Naive thymus-derived CD8-positive, alpha-beta T cell (primary cell): Measurements from ENCODE around the gene SEC24B. TPM values are rescaled to one million over a fixed set of nuclear protein-coding genes. Genes with fewer than 3 reads are reported as not detected.
A peak's percentile ranks its signal among the peaks of the same experiment; 100 is the strongest.
"Not testable (repeated sequence)": the region's sequence is repeated elsewhere in the genome, so short reads cannot be mapped to it uniquely, and the experiment has no call there.

ENCODE experiments used
- ATAC-seq, 2 donors: fragments of 150-1000 bp; cut with Tn5 transposase in 1 of 2; sonication (Bioruptor Pico), chemical (Tn5 transposase) in 1 of 2; 1 replicate in 1 of 2; 2 replicates in 1 of 2; pipeline ENCODE4 v1.10.0; 2021; ENCODE audit warnings: mild to moderate bottlenecking in 2 of 2, moderate library complexity in 2 of 2
- POLR2A ChIA-PET: fragments of 350-600 bp; sonication (Branson Sonifier 250); formaldehyde crosslinking; loops from one replicate; lab custom pipeline; 2021; ENCODE audit warnings: antibody characterized with exemption; lab: Charles Lee
- DNase-seq, 10 donors: peaks; one replicate each; pipeline versions ENCODE4 v3.0.0 to v3.0.0-alpha.2; 2020 to 2022
- H3K27ac Mint-ChIP-seq, 10 donors: one replicate each; pipeline ENCODE4 v1.8.0; 2020 to 2022; ENCODE audit warnings: mild to moderate bottlenecking in 10 of 10, mixed read lengths in 10 of 10, moderate library complexity in 4 of 10, inconsistent platforms in 1 of 10
- H3K27me3 Mint-ChIP-seq, 5 donors: one replicate each; pipeline ENCODE4 v1.8.0; 2021 to 2022; ENCODE audit warnings: mixed read lengths in 5 of 5
- H3K36me3 Mint-ChIP-seq, 3 donors: one replicate each; pipeline ENCODE4 v1.8.0; 2020 to 2022; ENCODE audit warnings: mixed read lengths in 3 of 3, mild to moderate bottlenecking in 2 of 3, inconsistent platforms in 1 of 3
- H3K4me1 Mint-ChIP-seq, 4 donors: one replicate each; pipeline ENCODE4 v1.8.0; 2021 to 2022; ENCODE audit warnings: mixed read lengths in 4 of 4
- H3K4me3 Mint-ChIP-seq, 10 donors: one replicate each; pipeline ENCODE4 v1.8.0; 2020 to 2022; ENCODE audit warnings: mild to moderate bottlenecking in 10 of 10, mixed read lengths in 10 of 10, moderate library complexity in 6 of 10, inconsistent platforms in 1 of 10
- H3K9me3 Mint-ChIP-seq, 9 donors: one replicate each; pipeline ENCODE4 v1.8.0; 2020 to 2022; ENCODE audit warnings: mixed read lengths in 9 of 9, mild to moderate bottlenecking in 3 of 9, inconsistent platforms in 1 of 9, moderate library complexity in 1 of 9
- polyA plus RNA-seq, 3 donors: library from polyadenylated mRNA; unstranded; fragments of 300-500 nt; fragmentation: Illumina TruSeq; gene quantifications; one replicate each; pipeline ENCODE4 v1.2.3, GENCODE V29; 2021
- total RNA-seq, 8 experiments: library from RNA in 2 of 8; stranded (reverse) in 2 of 8; gene quantifications; one replicate each; pipeline ENCODE4 v1.2.3 and lab custom pipeline; 2021 to 2026

Gene SEC24B
- total and polyA plus RNA-seq, 5 experiments from 2014 or later, result 8.3 to 39.6 (median 17.2) TPM

GRCh38 chr4:109435635-109436034 is 2.0 kb downstream of the SEC24B start:
- Mint-ChIP-seq H3K4me3 (peak overlapping the region; percentile 77 to 91 (median 86)), H3K27me3 (no peaks in the 10 kb centered on the region), H3K4me1 (peaks cover 20 to 70% (median 67%) of the 10 kb centered on the region in 4 donors), H3K36me3 (peaks cover 0 to 6% (median 0%) of the 10 kb centered on the region in 3 donors), H3K9me3 (no peaks in the 10 kb centered on the region), H3K27ac (peak overlapping the region; percentile 26 to 95 (median 87))
- no peak for ATAC-seq
- POLR2A ChIA-PET, result no interaction called here
- DNase-seq, result no peak

DNA sequence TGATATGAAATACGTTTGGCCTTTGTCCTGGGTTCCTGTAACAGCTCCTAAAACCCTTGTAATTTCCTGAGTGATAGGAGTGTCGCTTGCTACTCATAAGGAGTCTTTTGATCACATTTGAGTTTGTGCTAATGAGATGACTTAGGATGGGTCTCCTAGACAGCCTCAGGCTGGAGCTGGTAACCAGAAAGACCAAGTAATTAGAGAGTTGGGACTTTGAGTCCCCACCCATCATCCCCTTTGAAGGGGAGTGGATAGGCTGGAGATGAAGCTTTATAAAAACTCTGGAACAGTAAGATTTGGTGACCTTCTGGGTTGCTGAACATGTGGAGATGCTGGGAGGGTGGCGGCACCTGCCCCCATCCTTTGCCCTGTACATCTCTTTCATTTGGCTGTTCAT is 2.9 kb downstream of the SEC24B start:
- H3K9me3 Mint-ChIP-seq, result no peaks in the 10 kb centered on the region
- peak overlapping the region in 8 of 10 donors; percentile 6 to 92 (median 77) for H3K27ac Mint-ChIP-seq
- DNase-seq (no peak), ATAC-seq (no peak)
- H3K27me3 Mint-ChIP-seq, result no peaks in the 10 kb centered on the region
- peaks cover 26 to 77% (median 75%) of the 10 kb centered on the region in 4 donors for H3K4me1 Mint-ChIP-seq
- peak overlapping the region in 7 of 10 donors; percentile 15 to 91 (median 77) for H3K4me3 Mint-ChIP-seq
- POLR2A ChIA-PET, result no interaction called here
- H3K36me3 Mint-ChIP-seq, result peaks cover 0 to 4% (median 0%) of the 10 kb centered on the region in 3 donors

GRCh38 chr4:109440948-109441347 is 7.3 kb downstream of the SEC24B start:
- peaks cover 31 to 81% (median 78%) of the 10 kb centered on the region in 4 donors for H3K4me1 Mint-ChIP-seq
- peak overlapping the region in 3 of 10 donors; percentile 6 to 27 (median 24) for H3K4me3 Mint-ChIP-seq
- H3K27me3 Mint-ChIP-seq, result no peaks in the 10 kb centered on the region
- DNase-seq (no peak), ATAC-seq (no peak)
- H3K36me3 Mint-ChIP-seq, result peaks cover 0 to 17% (median 2%) of the 10 kb centered on the region in 3 donors
- POLR2A ChIA-PET, result interaction anchor here (1.6 kb wide), 1 partner anchor 8 kb away, joined by 5 read pairs; the partner anchor contains the start of gene SEC24B
- peaks cover 0 to under 1% (median 0%) of the 10 kb centered on the region in 9 donors for H3K9me3 Mint-ChIP-seq
- H3K27ac Mint-ChIP-seq, result peak overlapping the region in 4 of 10 donors; percentile 13 to 58 (median 38)

DNA sequence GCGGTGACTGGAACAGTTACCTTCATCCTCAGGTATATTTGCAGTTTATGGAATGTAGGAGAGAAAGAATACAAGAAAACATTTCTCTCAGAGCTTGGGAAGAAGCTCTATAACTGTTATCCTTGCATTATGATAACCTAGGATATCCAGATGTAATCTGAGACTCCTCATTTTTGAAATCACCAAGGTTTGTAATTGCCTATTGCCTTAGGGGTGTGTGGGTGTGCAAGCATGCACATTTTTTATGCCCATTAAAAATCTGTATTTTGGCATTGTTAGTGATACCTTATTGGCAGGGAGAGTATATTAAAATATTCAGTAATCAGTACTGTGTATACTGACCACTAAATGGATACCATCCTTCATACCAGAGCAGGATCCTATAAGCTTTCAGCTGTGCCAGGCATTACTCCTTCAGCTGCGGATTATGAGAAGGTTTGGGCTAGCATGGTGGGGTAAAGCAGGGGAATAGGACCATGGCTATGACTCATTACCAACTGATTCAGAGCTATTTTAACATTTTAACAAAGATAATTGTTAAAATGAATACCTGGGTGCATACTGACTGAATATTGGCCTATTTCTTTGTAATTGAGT is 8.3 kb downstream of the SEC24B start:
- POLR2A ChIA-PET, result interaction anchor here (1.6 kb wide), 1 partner anchor 9 kb away, joined by 5 read pairs; the partner anchor contains the start of gene SEC24B
- Mint-ChIP-seq H3K4me3 (peak overlapping the region in 4 of 10 donors; percentile 15 to 48 (median 36)), H3K36me3 (peaks cover 0 to 26% (median 7%) of the 10 kb centered on the region in 3 donors), H3K27me3 (no peaks in the 10 kb centered on the region), H3K4me1 (peaks cover 37 to 81% (median 77%) of the 10 kb centered on the region in 4 donors), H3K27ac (peak overlapping the region in 2 of 10 donors; percentile 22 to 62), H3K9me3 (peaks cover 0 to 3% (median 0%) of the 10 kb centered on the region in 9 donors)
- no peak for ATAC-seq
- DNase-seq, result no peak

- peak overlapping the region in 2 of 10 donors; percentile 1 to 40 for H3K4me3 Mint-ChIP-seq
- H3K4me1 Mint-ChIP-seq, result peaks cover 35 to 79% (median 73%) of the 10 kb centered on the region in 4 donors
- ATAC-seq (no peak), DNase-seq (no peak)
- POLR2A ChIA-PET, result no interaction called here
- H3K27me3 Mint-ChIP-seq, result no peaks in the 10 kb centered on the region
- H3K36me3 Mint-ChIP-seq, result peaks cover 0 to 40% (median 12%) of the 10 kb centered on the region in 3 donors
- H3K9me3 Mint-ChIP-seq, result peaks cover 0 to 3% (median 0%) of the 10 kb centered on the region in 9 donors
- peak overlapping the region in 3 of 10 donors; percentile 1 to 48 (median 23) for H3K27ac Mint-ChIP-seq
Observed at GRCh38 chr4:109444182-109444844, 10.7 kb downstream of the SEC24B start.

- POLR2A ChIA-PET, result interaction anchor here (0.5 kb wide), 1 partner anchor 858 kb away, joined by 3 read pairs; no protein-coding TSS in a partner anchor
- H3K4me1 Mint-ChIP-seq, result peaks cover 26 to 78% (median 73%) of the 10 kb centered on the region in 4 donors
- DNase-seq (no peak), ATAC-seq (peak in 1 of 2 donors; percentile 27)
- H3K27me3 Mint-ChIP-seq, result no peaks in the 10 kb centered on the region
- H3K4me3 Mint-ChIP-seq, result peak overlapping the region in 1 of 10 donors; percentile 31
- H3K27ac Mint-ChIP-seq, result peak overlapping the region in 3 of 10 donors; percentile 2 to 3 (median 3)
- peaks cover 4 to 62% (median 29%) of the 10 kb centered on the region in 3 donors for H3K36me3 Mint-ChIP-seq
- peaks cover 0 to 3% (median 0%) of the 10 kb centered on the region in 9 donors for H3K9me3 Mint-ChIP-seq
Observed at GRCh38 chr4:109447278-109447677, 13.7 kb downstream of the SEC24B start.

DNA sequence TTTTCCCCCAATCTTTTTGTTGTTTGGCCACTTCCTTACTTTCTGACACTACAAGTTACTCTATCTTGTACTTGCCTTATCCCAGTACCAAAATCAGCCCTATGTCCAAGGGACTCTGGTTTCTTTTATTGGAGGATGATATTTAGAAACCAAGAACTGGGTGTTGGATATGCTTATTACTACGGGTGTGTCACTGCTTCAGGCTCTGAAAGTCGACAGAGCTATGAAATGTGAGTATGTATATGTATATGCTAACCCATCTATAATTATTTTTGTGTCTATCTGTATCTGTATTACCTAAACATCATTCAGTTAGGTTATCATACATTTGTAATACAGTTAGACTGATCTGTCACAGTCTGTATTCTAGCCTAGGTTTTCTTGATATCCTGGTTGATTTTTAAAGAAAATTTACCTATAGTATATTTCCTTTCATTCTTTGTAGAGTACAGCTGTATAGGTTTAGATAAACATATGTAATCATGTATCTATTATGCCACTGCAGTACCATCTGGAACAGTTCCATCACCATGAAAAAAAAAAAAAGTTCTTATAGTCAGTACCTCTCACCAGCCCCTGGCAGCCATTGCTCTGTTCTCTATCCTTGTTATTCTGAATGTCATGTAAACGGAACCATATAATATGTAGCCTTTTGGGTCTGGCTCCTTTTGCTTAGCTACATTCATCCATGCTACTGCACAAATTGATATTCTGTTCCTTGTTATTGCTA is 18.1 kb downstream of the SEC24B start:
- Mint-ChIP-seq H3K9me3 (no peaks in the 10 kb centered on the region), H3K27ac (peak overlapping the region in 1 of 10 donors; percentile 40), H3K27me3 (no peaks in the 10 kb centered on the region), H3K4me1 (peaks cover 14 to 74% (median 59%) of the 10 kb centered on the region in 4 donors), H3K36me3 (peaks cover 7 to 71% (median 37%) of the 10 kb centered on the region in 3 donors), H3K4me3 (no peak overlapping the region)
- POLR2A ChIA-PET, result interaction anchor here (0.8 kb wide), 1 partner anchor 25 kb away, joined by 3 read pairs; no protein-coding TSS in a partner anchor
- no peak for ATAC-seq
- DNase-seq, result no peak

DNA sequence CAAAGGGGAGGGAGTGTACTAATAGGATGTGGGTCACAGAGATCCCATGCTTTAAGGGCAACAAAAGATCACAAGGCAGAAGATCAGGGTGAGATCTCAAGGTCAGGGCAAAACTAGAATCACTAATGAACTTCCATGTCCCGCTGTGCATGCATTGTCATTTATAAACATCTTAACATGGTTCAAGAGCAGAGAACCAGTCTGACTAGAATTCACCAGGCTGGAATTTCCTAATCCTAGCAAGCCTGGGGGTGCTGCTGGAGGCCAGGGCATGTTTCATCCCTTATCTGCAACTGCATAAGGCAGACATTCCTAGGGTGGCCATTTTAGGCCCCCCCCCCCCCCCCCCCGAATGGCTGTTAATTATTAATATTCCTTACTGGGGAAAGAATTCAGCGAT is 19.5 kb downstream of the SEC24B start:
- ATAC-seq, H3K4me3 Mint-ChIP-seq, H3K9me3 Mint-ChIP-seq, H3K27me3 Mint-ChIP-seq, H3K27ac Mint-ChIP-seq, POLR2A ChIA-PET, DNase-seq: not testable (repeated sequence)
- H3K36me3 Mint-ChIP-seq, result peaks cover 12 to 62% (median 44%) of the 10 kb centered on the region in 3 donors
- H3K4me1 Mint-ChIP-seq, result peaks cover 9 to 70% (median 56%) of the 10 kb centered on the region in 4 donors

GRCh38 chr4:109462297-109462696 is 28.7 kb downstream of the SEC24B start:
- Mint-ChIP-seq H3K27me3 (no peaks in the 10 kb centered on the region), H3K4me1 (peaks cover 17 to 49% (median 45%) of the 10 kb centered on the region in 4 donors), H3K9me3 (no peaks in the 10 kb centered on the region), H3K4me3 (no peak overlapping the region), H3K36me3 (peaks cover 13 to 42% (median 26%) of the 10 kb centered on the region in 3 donors), H3K27ac (peak overlapping the region in 6 of 10 donors; percentile 5 to 84 (median 30))
- ATAC-seq (no peak), DNase-seq (no peak)
- POLR2A ChIA-PET, result interaction anchor here (0.8 kb wide), 1 partner anchor 8 kb away, joined by 3 read pairs; no protein-coding TSS in a partner anchor

DNA sequence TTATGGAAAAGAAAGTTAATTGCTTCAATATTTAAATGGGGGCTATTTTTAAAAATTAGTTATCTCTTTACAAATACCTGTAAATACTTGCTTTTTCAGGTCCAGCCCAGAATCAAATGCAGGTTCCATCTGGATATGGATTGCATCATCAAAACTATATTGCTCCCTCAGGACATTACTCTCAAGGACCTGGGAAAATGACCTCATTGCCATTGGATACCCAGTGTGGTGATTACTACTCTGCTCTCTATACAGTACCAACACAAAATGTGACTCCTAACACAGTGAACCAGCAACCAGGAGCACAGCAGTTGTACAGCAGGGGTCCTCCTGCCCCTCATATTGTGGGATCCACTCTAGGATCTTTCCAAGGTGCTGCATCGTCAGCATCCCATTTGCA is 29.2 kb downstream of the SEC24B start:
- H3K4me3 Mint-ChIP-seq, result no peak overlapping the region
- H3K9me3 Mint-ChIP-seq, result no peaks in the 10 kb centered on the region
- H3K4me1 Mint-ChIP-seq, result peaks cover 17 to 47% (median 41%) of the 10 kb centered on the region in 4 donors
- H3K36me3 Mint-ChIP-seq, result peaks cover 12 to 45% (median 26%) of the 10 kb centered on the region in 3 donors
- no peak for ATAC-seq
- H3K27ac Mint-ChIP-seq, result peak overlapping the region in 4 of 10 donors; percentile 5 to 84 (median 34)
- no peak for DNase-seq
- POLR2A ChIA-PET, result no interaction called here
- H3K27me3 Mint-ChIP-seq, result no peaks in the 10 kb centered on the region

GRCh38 chr4:109465069-109465468 is 31.5 kb downstream of the SEC24B start:
- Mint-ChIP-seq H3K4me3 (no peak overlapping the region), H3K9me3 (no peaks in the 10 kb centered on the region), H3K4me1 (peaks cover 21 to 55% (median 48%) of the 10 kb centered on the region in 4 donors), H3K27me3 (no peaks in the 10 kb centered on the region), H3K27ac (peak overlapping the region in 3 of 10 donors; percentile 41 to 56 (median 54)), H3K36me3 (peaks cover 12 to 61% (median 29%) of the 10 kb centered on the region in 3 donors)
- DNase-seq, result no peak
- POLR2A ChIA-PET, result no interaction called here
- ATAC-seq, result no peak

GRCh38 chr4:109469915-109470314 is 36.3 kb downstream of the SEC24B start:
- Mint-ChIP-seq H3K4me1 (peaks cover 21 to 65% (median 58%) of the 10 kb centered on the region in 4 donors), H3K27ac (peak overlapping the region in 5 of 10 donors; percentile 4 to 79 (median 52)), H3K9me3 (no peaks in the 10 kb centered on the region), H3K27me3 (no peaks in the 10 kb centered on the region), H3K4me3 (no peak overlapping the region), H3K36me3 (peaks cover 3 to 74% (median 25%) of the 10 kb centered on the region in 3 donors)
- DNase-seq (no peak), ATAC-seq (no peak)
- POLR2A ChIA-PET, result no interaction called here
